Fibroblast of lung (primary cell): ENCODE measurements around the gene GRIN3B. TPM values are rescaled to one million over a fixed set of nuclear protein-coding genes. Genes with fewer than 3 reads are reported as not detected.

Experiments used
- DNase-seq, 2 donors: peaks; one replicate each; pipeline versions ENCODE4 v3.0.0 to v3.0.0-alpha.2; 2010; ENCODE audit warnings: low read depth in 2 of 2
- H2AFZ ChIP-seq: 2 replicates; pipeline ENCODE4 v1.5.1; 2012; ENCODE audit warnings: low read length, control low read depth, inconsistent platforms
- H3K27ac ChIP-seq: 2 replicates; pipeline ENCODE4 v1.5.1; 2011; ENCODE audit warnings: low read length, control low read depth; ENCODE audit not compliant: insufficient read depth
- H3K27me3 ChIP-seq: 2 replicates; pipeline ENCODE4 v1.5.1; 2011; ENCODE audit warnings: mild to moderate bottlenecking, low read length; ENCODE audit not compliant: control insufficient read depth, insufficient read depth
- H3K36me3 ChIP-seq: 2 replicates; pipeline ENCODE4 v1.5.1; 2011; ENCODE audit warnings: low read length; ENCODE audit not compliant: control insufficient read depth, insufficient read depth
- H3K4me1 ChIP-seq: 2 replicates; pipeline ENCODE4 v1.5.1; 2011; ENCODE audit warnings: low read length; ENCODE audit not compliant: control insufficient read depth, insufficient read depth; ENCODE audit errors: extremely low read depth
- H3K4me2 ChIP-seq: 2 replicates; pipeline ENCODE4 v1.5.1; 2011; ENCODE audit warnings: low read length, control low read depth; ENCODE audit not compliant: insufficient read depth; ENCODE audit errors: extremely low read depth
- H3K4me3 ChIP-seq, 4 experiments: fragments of 200-600 bp in 1 of 4; sonication (generic) in 1 of 4; replicated peaks in 1 of 4; 2 replicates each; pipeline ENCODE4 v1.5.1; 2011 to 2016; ENCODE audit warnings: low read length in 4 of 4, low read depth in 3 of 4, mild to moderate bottlenecking in 3 of 4, control low read depth in 2 of 4, inconsistent platforms in 1 of 4, mixed read lengths in 1 of 4; ENCODE audit not compliant: insufficient read depth in 1 of 4; ENCODE audit errors: control extremely low read depth in 1 of 4
- H3K79me2 ChIP-seq: 2 replicates; pipeline ENCODE4 v1.5.1; 2012; ENCODE audit warnings: mild to moderate bottlenecking, low read length, inconsistent platforms; ENCODE audit not compliant: control insufficient read depth, insufficient read depth
- H3K9ac ChIP-seq: 2 replicates; pipeline ENCODE4 v1.5.1; 2011; ENCODE audit warnings: mild to moderate bottlenecking, low read length, control low read depth; ENCODE audit not compliant: insufficient read depth
- H3K9me3 ChIP-seq: 2 replicates; pipeline ENCODE4 v1.5.1; 2012; ENCODE audit warnings: low read depth, low read length; ENCODE audit not compliant: control insufficient read depth, insufficient read depth
- H4K20me1 ChIP-seq: 2 replicates; pipeline ENCODE4 v1.5.1; 2011; ENCODE audit warnings: low read length; ENCODE audit not compliant: control insufficient read depth, insufficient read depth; ENCODE audit errors: extremely low read depth
- CTCF ChIP-seq, 2 donors: IDR thresholded peaks in 1 of 2; conservative IDR thresholded peaks in 1 of 2; 1 replicate in 1 of 2; 2 replicates in 1 of 2; pipeline ENCODE4 v1.5.1; 2011 to 2012; ENCODE audit warnings: low read length in 2 of 2, control low read depth in 1 of 2, inconsistent platforms in 1 of 2, low read depth in 1 of 2, mild to moderate bottlenecking in 1 of 2
- EZH2 ChIP-seq: IDR thresholded peaks from 2 replicates; pipeline ENCODE4 v1.5.1; 2012; ENCODE audit warnings: low read length, control low read depth, mild to moderate bottlenecking; ENCODE audit errors: missing control alignments
- polyA plus RNA-seq, 2 donors: library from polyadenylated mRNA; depleted of rRNA in 1 of 2; stranded (reverse) in 1 of 2; unstranded in 1 of 2; fragments of >200 nt; gene quantifications; 2 replicates each; pipeline ENCODE4 v1.2.1, GENCODE V29; 2011 to 2012; ENCODE audit warnings: missing spikeins in 1 of 2
- total RNA-seq: library from RNA; depleted of rRNA; stranded (reverse); fragments of >200 nt; gene quantifications from 2 replicates; pipeline ENCODE4 v1.2.1, GENCODE V29; 2014

Gene GRIN3B
- total and polyA plus RNA-seq, 2 donors (not counting 1 experiment from before 2014, with no cell fraction given): 0.12 to 0.66 TPM

GRCh38 chr19:1004803-1005664, 4.8 kb downstream of the GRIN3B start:
- DNase-seq: no peak
- no peak overlapping the region for H3K4me2 ChIP-seq
- peaks cover 1% of the 10 kb centered on the region for H3K36me3 ChIP-seq
- no peaks in the 10 kb centered on the region for H3K9me3 ChIP-seq
- H2AFZ ChIP-seq: no peak overlapping the region
- no peak overlapping the region for H3K9ac ChIP-seq
- H3K4me1 ChIP-seq: peaks cover 13% of the 10 kb centered on the region
- no peak overlapping the region for H3K4me3 ChIP-seq
- H3K27me3 ChIP-seq: peaks cover 6% of the 10 kb centered on the region
- H3K79me2 ChIP-seq: no peaks in the 10 kb centered on the region
- TF ChIP-seq CTCF (conservative IDR thresholded peaks at IDR 0.05 in 1 of 2, IDR thresholded peaks at IDR 0.05 in 1 of 2; ENCODE audit: low read depth in 1 of 2, low read length in 2 of 2): no peak
- TF ChIP-seq EZH2: no peak
- H4K20me1 ChIP-seq: no peaks in the 10 kb centered on the region
- no peak overlapping the region for H3K27ac ChIP-seq

- H3K36me3 ChIP-seq: peaks cover 5% of the 10 kb centered on the region
- no peak overlapping the region for H3K4me2 ChIP-seq
- no peak overlapping the region for H3K27ac ChIP-seq
- peaks cover 3% of the 10 kb centered on the region for H3K27me3 ChIP-seq
- H3K4me3 ChIP-seq: no peak overlapping the region
- no peaks in the 10 kb centered on the region for H4K20me1 ChIP-seq
- no peaks in the 10 kb centered on the region for H3K79me2 ChIP-seq
- peaks cover 16% of the 10 kb centered on the region for H3K4me1 ChIP-seq
- no peak overlapping the region for H2AFZ ChIP-seq
- DNase-seq: no peak
- H3K9ac ChIP-seq: no peak overlapping the region
- TF ChIP-seq CTCF (conservative IDR thresholded peaks at IDR 0.05 in 1 of 2, IDR thresholded peaks at IDR 0.05 in 1 of 2; ENCODE audit: low read depth in 1 of 2, low read length in 2 of 2) (no peak), EZH2 (no peak)
- H3K9me3 ChIP-seq: no peaks in the 10 kb centered on the region
These were observed 6.6 kb downstream of the GRIN3B start for GRCh38 chr19:1006711-1007398.
